Neural crest cell (in vitro differentiated cells): ENCODE results near the gene PPL. TPM values are rescaled to one million over a fixed set of nuclear protein-coding genes. Genes with fewer than 3 reads are reported as not detected.

Experiments used
- DNase-seq: peaks from one replicate; pipeline ENCODE4 v3.0.0; 2021; ENCODE audit warnings: low read depth, mixed read lengths, low spot score
- H3K27ac Mint-ChIP-seq: one replicate; pipeline ENCODE4 v1.8.0; 2021; ENCODE audit warnings: mild to moderate bottlenecking, mixed read lengths; ENCODE audit not compliant: unreplicated experiment
- H3K27me3 Mint-ChIP-seq: 2 replicates; pipeline ENCODE4 v1.8.0; 2021; ENCODE audit warnings: low read depth, mild to moderate bottlenecking, mixed read lengths
- H3K36me3 Mint-ChIP-seq: 2 replicates; pipeline ENCODE4 v1.8.0; 2021; ENCODE audit warnings: low read depth, mild to moderate bottlenecking, mixed read lengths
- H3K4me1 Mint-ChIP-seq: 2 replicates; pipeline ENCODE4 v1.8.0; 2021; ENCODE audit warnings: mixed read lengths
- H3K4me3 Mint-ChIP-seq: one replicate; pipeline ENCODE4 v1.8.0; 2021; ENCODE audit warnings: mild to moderate bottlenecking, mixed read lengths
- H3K9me3 Mint-ChIP-seq: 2 replicates; pipeline ENCODE4 v1.8.0; 2021; ENCODE audit warnings: mixed read lengths
- CTCF ChIP-seq: fragments of 200-600 bp; sonication (generic); conservative IDR thresholded peaks from 2 replicates; pipeline ENCODE4 v1.5.0; 2021; ENCODE audit warnings: antibody characterized with exemption, mild to moderate bottlenecking
- total RNA-seq: library from RNA; stranded (reverse); gene quantifications from 2 replicates; pipeline ENCODE4 v1.2.1, GENCODE V29; 2021

Gene PPL
- total RNA-seq, 1 donor from 2014 or later, result 0.26 TPM

- no peak overlapping the region for H3K4me3 Mint-ChIP-seq
- DNase-seq, result no peak
- H3K27ac Mint-ChIP-seq, result no peak overlapping the region
- peaks cover 8% of the 10 kb centered on the region for H3K36me3 Mint-ChIP-seq
- H3K27me3 Mint-ChIP-seq, result no peaks in the 10 kb centered on the region
- no peaks in the 10 kb centered on the region for H3K4me1 Mint-ChIP-seq
- no peak for TF ChIP-seq CTCF
- no peaks in the 10 kb centered on the region for H3K9me3 Mint-ChIP-seq
These were observed 103.4 kb downstream of the PPL start for GRCh38 chr16:4833584-4833983.

GRCh38 chr16:4832698-4833343, 104.1 kb downstream of the PPL start:
- Mint-ChIP-seq H3K36me3 (peaks cover 8% of the 10 kb centered on the region), H3K27me3 (no peaks in the 10 kb centered on the region)

More at GRCh38 chr16:4832698-4833343, 104.1 kb downstream of the PPL start:
- no peaks in the 10 kb centered on the region for H3K9me3 Mint-ChIP-seq
- TF ChIP-seq CTCF, result no peak
- H3K27ac Mint-ChIP-seq, result no peak overlapping the region
- no peak for DNase-seq
- no peaks in the 10 kb centered on the region for H3K4me1 Mint-ChIP-seq
- no peak overlapping the region for H3K4me3 Mint-ChIP-seq

Other genes starting within 250 kb of the PPL start
- 36.8 and 37.8 TPM in 2 replicates for gene NUDT16L1, start 243.6 kb downstream of the PPL start, total RNA-seq
- 32.0 and 35.5 TPM in 2 replicates for gene ANKS3, start 202.9 kb downstream of the PPL start, total RNA-seq
- gene DNAAF8, start 202.6 kb downstream of the PPL start, total RNA-seq, result 0.68 and 0.96 TPM in 2 replicates
- gene ZNF500, start 170.0 kb downstream of the PPL start, total RNA-seq, result 17.6 and 21.1 TPM in 2 replicates
- 0.65 TPM in 1 of 2 replicates, not detected in the other for gene SEPTIN12, start 148.8 kb downstream of the PPL start, total RNA-seq
- gene SMIM22, start 141.8 kb downstream of the PPL start, total RNA-seq, result not detected in 2 replicates
- 22.0 and 25.9 TPM in 2 replicates for gene ROGDI, start 134.5 kb downstream of the PPL start, total RNA-seq
- 133 and 137 TPM in 2 replicates for gene GLYR1, start 89.9 kb downstream of the PPL start, total RNA-seq
- 44.2 and 49.6 TPM in 2 replicates for gene UBN1, start 89.7 kb downstream of the PPL start, total RNA-seq
- 0.68 and 0.98 TPM in 2 replicates for gene SEC14L5, start 21.2 kb upstream of the PPL start, total RNA-seq
- 11.0 and 15.3 TPM in 2 replicates for gene NAGPA, start 96.8 kb upstream of the PPL start, total RNA-seq
- not detected in 2 replicates for gene C16orf89, start 128.8 kb upstream of the PPL start, total RNA-seq
- 23.2 and 25.2 TPM in 2 replicates for gene ALG1, start 134.7 kb upstream of the PPL start, total RNA-seq
- 19.1 and 21.1 TPM in 2 replicates for gene EEF2KMT, start 160.6 kb upstream of the PPL start, total RNA-seq